ENCODE data around the gene MEI4.

DNA sequence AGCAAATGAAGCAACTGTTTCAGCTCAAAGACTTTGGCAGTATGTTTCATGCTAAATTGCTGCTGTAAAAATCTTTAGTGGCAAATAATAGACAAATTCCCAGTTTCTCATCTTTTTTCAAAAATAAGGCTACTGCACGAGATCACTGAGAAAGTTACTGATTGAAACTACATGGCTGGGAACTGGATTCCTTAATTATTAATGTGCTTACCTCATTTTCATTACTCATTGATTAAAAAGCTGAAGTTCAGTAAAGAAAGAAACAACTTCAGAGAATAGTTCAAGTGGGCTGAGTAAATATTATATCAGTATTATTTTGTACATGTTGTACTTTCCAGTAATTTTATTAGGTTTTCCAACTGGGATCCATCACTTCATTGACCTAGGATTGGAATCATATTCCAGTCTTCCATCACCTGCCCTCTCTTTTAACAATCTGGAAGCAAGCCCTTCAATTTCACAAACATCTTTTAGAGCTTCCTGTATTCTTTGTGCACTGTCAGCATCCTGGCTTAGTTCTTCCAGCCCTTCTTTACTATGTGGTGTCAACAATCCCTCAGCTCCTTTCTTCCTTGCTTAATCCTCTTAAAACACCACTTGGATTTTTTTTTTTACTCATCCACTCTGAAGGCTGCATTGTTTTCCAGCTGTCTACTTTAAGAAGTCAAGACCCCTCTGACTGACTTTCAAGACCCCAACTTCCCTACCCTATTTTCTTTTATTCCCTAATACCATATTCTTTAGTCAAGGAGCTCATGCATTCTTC is 4.3 kb downstream of the MEI4 start:
- TF ChIP-seq, protein P1, sequence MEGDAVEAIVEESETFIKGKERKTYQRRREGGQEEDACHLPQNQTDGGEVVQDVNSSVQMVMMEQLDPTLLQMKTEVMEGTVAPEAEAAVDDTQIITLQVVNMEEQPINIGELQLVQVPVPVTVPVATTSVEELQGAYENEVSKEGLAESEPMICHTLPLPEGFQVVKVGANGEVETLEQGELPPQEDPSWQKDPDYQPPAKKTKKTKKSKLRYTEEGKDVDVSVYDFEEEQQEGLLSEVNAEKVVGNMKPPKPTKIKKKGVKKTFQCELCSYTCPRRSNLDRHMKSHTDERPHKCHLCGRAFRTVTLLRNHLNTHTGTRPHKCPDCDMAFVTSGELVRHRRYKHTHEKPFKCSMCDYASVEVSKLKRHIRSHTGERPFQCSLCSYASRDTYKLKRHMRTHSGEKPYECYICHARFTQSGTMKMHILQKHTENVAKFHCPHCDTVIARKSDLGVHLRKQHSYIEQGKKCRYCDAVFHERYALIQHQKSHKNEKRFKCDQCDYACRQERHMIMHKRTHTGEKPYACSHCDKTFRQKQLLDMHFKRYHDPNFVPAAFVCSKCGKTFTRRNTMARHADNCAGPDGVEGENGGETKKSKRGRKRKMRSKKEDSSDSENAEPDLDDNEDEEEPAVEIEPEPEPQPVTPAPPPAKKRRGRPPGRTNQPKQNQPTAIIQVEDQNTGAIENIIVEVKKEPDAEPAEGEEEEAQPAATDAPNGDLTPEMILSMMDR (conservative IDR thresholded peaks at IDR 0.05; ENCODE audit: low read depth, low read length) = no peak
- TF ChIP-seq MAZ (IDR thresholded peaks at IDR 0.05; ENCODE audit: borderline replicate concordance, low read depth, low read length) (no peak), RAD21 (IDR thresholded peaks at IDR 0.05; ENCODE audit: low read length) (no peak), RFX5 (IDR thresholded peaks at IDR 0.05; ENCODE audit: low read depth, low read length) (no peak), POLR2A (IDR thresholded peaks at IDR 0.05; ENCODE audit: low read depth, low read length) (no peak), MAFK (IDR thresholded peaks at IDR 0.05; ENCODE audit: low read depth, low read length) (no peak), CEBPB (IDR thresholded peaks at IDR 0.05; ENCODE audit: low read depth, low read length) (no peak), RCOR1 (IDR thresholded peaks at IDR 0.05; ENCODE audit: insufficient replicate concordance, low read length) (no peak), MXI1 (IDR thresholded peaks at IDR 0.05; ENCODE audit: borderline replicate concordance, low read depth, low read length) (no peak), BHLHE40 (IDR thresholded peaks at IDR 0.05; ENCODE audit: low read depth, low read length) (no peak), NFE2L2 (IDR thresholded peaks at IDR 0.05; ENCODE audit: low read depth, low read length) (no peak), FOS (IDR thresholded peaks at IDR 0.05; ENCODE audit: low read depth, low read length) (no peak)
- TF ChIP-seq, protein P2, sequence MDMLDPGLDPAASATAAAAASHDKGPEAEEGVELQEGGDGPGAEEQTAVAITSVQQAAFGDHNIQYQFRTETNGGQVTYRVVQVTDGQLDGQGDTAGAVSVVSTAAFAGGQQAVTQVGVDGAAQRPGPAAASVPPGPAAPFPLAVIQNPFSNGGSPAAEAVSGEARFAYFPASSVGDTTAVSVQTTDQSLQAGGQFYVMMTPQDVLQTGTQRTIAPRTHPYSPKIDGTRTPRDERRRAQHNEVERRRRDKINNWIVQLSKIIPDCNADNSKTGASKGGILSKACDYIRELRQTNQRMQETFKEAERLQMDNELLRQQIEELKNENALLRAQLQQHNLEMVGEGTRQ (IDR thresholded peaks at IDR 0.05; ENCODE audit: low read depth, low read length) = no peak
